Keratinocyte (primary cell): ENCODE data around the gene SLC17A2. TPM values are rescaled to one million over a fixed set of nuclear protein-coding genes. Genes with fewer than 3 reads are reported as not detected.

ENCODE experiments used
- DNase-seq: peaks from one replicate; pipeline ENCODE4 v3.0.0-alpha.2; 2011; ENCODE audit warnings: low read depth, missing footprints, low spot score
- FAIRE-seq: peaks from 2 replicates; lab custom pipeline; 2011; peaks lifted over from hg19 to GRCh38; lab: Jason Lieb, UNC
- H2AFZ ChIP-seq: 2 replicates; pipeline ENCODE4 v1.6.0; 2012; ENCODE audit warnings: low read length, control low read depth, inconsistent platforms; ENCODE audit not compliant: control insufficient read depth
- H3K27ac ChIP-seq: 2 replicates; pipeline ENCODE4 v1.5.1; 2011; ENCODE audit warnings: low read length; ENCODE audit not compliant: control insufficient read depth, insufficient read depth
- H3K27me3 ChIP-seq: 3 replicates; pipeline ENCODE4 v1.6.0; 2011; ENCODE audit warnings: low read length; ENCODE audit not compliant: control insufficient read depth, insufficient read depth; ENCODE audit errors: extremely low read depth
- H3K36me3 ChIP-seq, 2 experiments: 2 replicates in 1 of 2; 3 replicates in 1 of 2; pipeline ENCODE4 v1.5.1; 2011; ENCODE audit warnings: low read length in 2 of 2, mild to moderate bottlenecking in 1 of 2; ENCODE audit not compliant: control insufficient read depth in 2 of 2, insufficient read depth in 2 of 2; ENCODE audit errors: extremely low read depth in 1 of 2
- H3K4me1 ChIP-seq: 3 replicates; pipeline ENCODE4 v1.5.1; 2011; ENCODE audit warnings: low read length; ENCODE audit not compliant: control insufficient read depth, insufficient read depth; ENCODE audit errors: extremely low read depth
- H3K4me2 ChIP-seq: 3 replicates; pipeline ENCODE4 v1.6.0; 2011; ENCODE audit warnings: low read depth, low read length; ENCODE audit not compliant: control insufficient read depth, insufficient read depth; ENCODE audit errors: extremely low read depth
- H3K4me3 ChIP-seq, 3 experiments: fragments of 200-600 bp in 1 of 3; sonication (generic) in 1 of 3; 2 replicates in 2 of 3; 3 replicates in 1 of 3; pipeline ENCODE4 v1.5.1; 2011 to 2016; ENCODE audit warnings: low read length in 3 of 3, mild to moderate bottlenecking in 3 of 3, control low read depth in 2 of 3, inconsistent platforms in 1 of 3, low read depth in 1 of 3, mixed read lengths in 1 of 3, mixed run types in 1 of 3, moderate library complexity in 1 of 3; ENCODE audit not compliant: control insufficient read depth in 2 of 3, insufficient read depth in 2 of 3; ENCODE audit errors: extremely low read depth in 1 of 3
- H3K79me2 ChIP-seq: 2 replicates; pipeline ENCODE4 v1.6.0; 2012; ENCODE audit warnings: low read length; ENCODE audit not compliant: control insufficient read depth, insufficient read depth
- H3K9ac ChIP-seq: 3 replicates; pipeline ENCODE4 v1.6.0; 2011; ENCODE audit warnings: low read length; ENCODE audit not compliant: control insufficient read depth, insufficient read depth; ENCODE audit errors: extremely low read depth
- H3K9me1 ChIP-seq: 3 replicates; pipeline ENCODE4 v1.6.0; 2011; ENCODE audit warnings: low read length; ENCODE audit not compliant: control insufficient read depth, insufficient read depth; ENCODE audit errors: extremely low read depth
- H3K9me3 ChIP-seq: 2 replicates; pipeline ENCODE4 v1.5.1; 2012; ENCODE audit warnings: low read depth, low read length; ENCODE audit not compliant: control insufficient read depth
- H4K20me1 ChIP-seq: 3 replicates; pipeline ENCODE4 v1.6.0; 2011; ENCODE audit warnings: low read length; ENCODE audit not compliant: control insufficient read depth, insufficient read depth; ENCODE audit errors: extremely low read depth
- EZH2 ChIP-seq: IDR thresholded peaks from one replicate; pipeline ENCODE4 v1.6.1; 2012; ENCODE audit warnings: inconsistent platforms, mild to moderate bottlenecking, low read length, moderate library complexity
- dilution Hi-C: fragments of 300-500 bp; cut with MboI; formaldehyde crosslinking; loops from one replicate; pipeline ENCODE4 v1.7.0; 2020; ENCODE audit warnings: low sequenced_read_pairs; ENCODE audit not compliant: extremely low pct_ligation_motif_present
- polyA plus RNA-seq, 5 experiments: library from polyadenylated mRNA; depleted of rRNA in 3 of 5; stranded (reverse) in 3 of 5; stranded (forward) in 1 of 5; unstranded in 1 of 5; fragments of >200 nt; gene quantifications; 1 replicate in 1 of 5; 2 replicates in 3 of 5; 3 replicates in 1 of 5; pipeline versions ENCODE4 v1.2.1 to v1.2.3, GENCODE V29; 2011 to 2012; ENCODE audit warnings: missing spikeins in 2 of 5, low read depth in 1 of 5, low replicate concordance in 1 of 5
- TF ChIP-seq, protein P1 (sequence below), 3 experiments: IDR thresholded peaks in 1 of 3; conservative IDR thresholded peaks in 1 of 3; optimal IDR thresholded peaks in 1 of 3; 2 replicates in 2 of 3; 3 replicates in 1 of 3; pipeline versions ENCODE3 to v1.5.1; 2011; ENCODE audit warnings: low read length in 3 of 3, mild to moderate bottlenecking in 3 of 3, moderate library complexity in 2 of 3, control low read depth in 1 of 3, inconsistent platforms in 1 of 3; ENCODE audit not compliant: insufficient read depth in 2 of 3; ENCODE audit errors: extremely low read depth in 1 of 3

SLC17A2 gene
- polyA plus RNA-seq, 1 donor (not counting 4 experiments of a cell fraction or from before 2014, with no cell fraction given) = not detected

DNA sequence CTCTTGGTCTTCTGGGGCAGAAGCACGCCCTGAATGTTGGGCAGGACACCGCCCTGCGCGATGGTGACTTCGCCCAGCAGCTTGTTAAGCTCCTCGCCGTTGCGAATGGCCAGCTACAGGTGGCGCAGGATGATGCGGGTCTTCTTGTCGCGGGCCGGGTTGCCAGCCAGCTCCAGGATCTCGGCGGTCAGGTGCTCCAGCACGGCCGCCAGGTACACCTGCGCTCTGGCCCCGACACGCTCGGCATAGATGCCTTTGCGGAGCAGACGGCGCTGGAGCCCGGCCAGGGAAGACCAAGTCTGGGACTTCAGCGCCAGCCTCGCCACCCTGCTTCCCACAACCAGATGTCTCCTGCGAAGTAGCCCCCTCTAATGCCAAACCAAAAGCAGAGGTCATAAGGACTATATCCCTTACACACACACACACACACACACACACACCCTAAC lies 48.4 kb downstream of the SLC17A2 start:
- H3K4me3 ChIP-seq = no peak overlapping the region
- H3K79me2 ChIP-seq = no peaks in the 10 kb centered on the region
- H3K4me1 ChIP-seq = no peaks in the 10 kb centered on the region
- no peak overlapping the region for H3K9ac ChIP-seq
- no peaks in the 10 kb centered on the region for H3K9me1 ChIP-seq
- peaks cover 9% of the 10 kb centered on the region for H3K27me3 ChIP-seq
- no peak overlapping the region for H3K4me2 ChIP-seq
- H3K36me3 ChIP-seq = no peaks in the 10 kb centered on the region
- FAIRE-seq = no peak
- H2AFZ ChIP-seq = no peak overlapping the region
- H4K20me1 ChIP-seq = no peaks in the 10 kb centered on the region
- no peak overlapping the region for H3K27ac ChIP-seq
- no peaks in the 10 kb centered on the region for H3K9me3 ChIP-seq
- DNase-seq = no peak
- TF ChIP-seq EZH2 = no peak
- TF ChIP-seq, protein P1, sequence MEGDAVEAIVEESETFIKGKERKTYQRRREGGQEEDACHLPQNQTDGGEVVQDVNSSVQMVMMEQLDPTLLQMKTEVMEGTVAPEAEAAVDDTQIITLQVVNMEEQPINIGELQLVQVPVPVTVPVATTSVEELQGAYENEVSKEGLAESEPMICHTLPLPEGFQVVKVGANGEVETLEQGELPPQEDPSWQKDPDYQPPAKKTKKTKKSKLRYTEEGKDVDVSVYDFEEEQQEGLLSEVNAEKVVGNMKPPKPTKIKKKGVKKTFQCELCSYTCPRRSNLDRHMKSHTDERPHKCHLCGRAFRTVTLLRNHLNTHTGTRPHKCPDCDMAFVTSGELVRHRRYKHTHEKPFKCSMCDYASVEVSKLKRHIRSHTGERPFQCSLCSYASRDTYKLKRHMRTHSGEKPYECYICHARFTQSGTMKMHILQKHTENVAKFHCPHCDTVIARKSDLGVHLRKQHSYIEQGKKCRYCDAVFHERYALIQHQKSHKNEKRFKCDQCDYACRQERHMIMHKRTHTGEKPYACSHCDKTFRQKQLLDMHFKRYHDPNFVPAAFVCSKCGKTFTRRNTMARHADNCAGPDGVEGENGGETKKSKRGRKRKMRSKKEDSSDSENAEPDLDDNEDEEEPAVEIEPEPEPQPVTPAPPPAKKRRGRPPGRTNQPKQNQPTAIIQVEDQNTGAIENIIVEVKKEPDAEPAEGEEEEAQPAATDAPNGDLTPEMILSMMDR (optimal IDR thresholded peaks at IDR 0.05 in 1 of 3, IDR thresholded peaks at IDR 0.05 in 1 of 3, conservative IDR thresholded peaks at IDR 0.05 in 1 of 3; ENCODE audit: extremely low read depth in 1 of 3, insufficient read depth in 2 of 3, low read length in 3 of 3) = peak in 1 of 3 experiments; percentile 12
- dilution Hi-C loops = no loop called here

DNA sequence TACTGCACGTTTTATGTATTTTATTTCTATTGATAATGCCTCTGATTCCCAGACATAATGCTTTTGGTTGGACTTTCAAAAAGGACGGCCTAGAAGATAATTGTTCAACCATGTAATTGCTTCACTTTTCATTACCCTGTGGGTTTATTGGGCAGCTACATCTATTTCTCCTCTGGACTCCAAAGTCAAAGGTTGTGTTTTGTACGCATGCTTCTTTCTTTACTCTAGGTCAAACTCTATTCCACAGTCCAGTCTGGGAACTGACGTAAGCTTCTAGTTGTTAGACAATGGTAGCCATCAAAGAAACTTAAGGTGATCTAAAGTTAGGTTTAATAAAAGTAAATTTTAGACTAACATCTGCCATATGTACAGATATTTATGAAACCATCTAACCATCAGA lies 49.9 kb downstream of the SLC17A2 start:
- Histone ChIP-seq H3K9ac (no peak overlapping the region), H3K4me2 (no peak overlapping the region), H3K27me3 (peaks cover 9% of the 10 kb centered on the region), H3K4me1 (no peaks in the 10 kb centered on the region), H3K9me1 (no peaks in the 10 kb centered on the region), H2AFZ (no peak overlapping the region), H3K27ac (no peak overlapping the region), H4K20me1 (no peaks in the 10 kb centered on the region), H3K79me2 (no peaks in the 10 kb centered on the region), H3K36me3 (no peaks in the 10 kb centered on the region), H3K9me3 (no peaks in the 10 kb centered on the region), H3K4me3 (no peak overlapping the region)
- no peak for DNase-seq
- dilution Hi-C loops = no loop called here
- FAIRE-seq = no peak
- TF ChIP-seq, protein P1 (optimal IDR thresholded peaks at IDR 0.05 in 1 of 3, IDR thresholded peaks at IDR 0.05 in 1 of 3, conservative IDR thresholded peaks at IDR 0.05 in 1 of 3; ENCODE audit: extremely low read depth in 1 of 3, insufficient read depth in 2 of 3, low read length in 3 of 3) = no peak
- TF ChIP-seq EZH2 = no peak
